Measurements from ENCODE around the gene SLPI.

DNA sequence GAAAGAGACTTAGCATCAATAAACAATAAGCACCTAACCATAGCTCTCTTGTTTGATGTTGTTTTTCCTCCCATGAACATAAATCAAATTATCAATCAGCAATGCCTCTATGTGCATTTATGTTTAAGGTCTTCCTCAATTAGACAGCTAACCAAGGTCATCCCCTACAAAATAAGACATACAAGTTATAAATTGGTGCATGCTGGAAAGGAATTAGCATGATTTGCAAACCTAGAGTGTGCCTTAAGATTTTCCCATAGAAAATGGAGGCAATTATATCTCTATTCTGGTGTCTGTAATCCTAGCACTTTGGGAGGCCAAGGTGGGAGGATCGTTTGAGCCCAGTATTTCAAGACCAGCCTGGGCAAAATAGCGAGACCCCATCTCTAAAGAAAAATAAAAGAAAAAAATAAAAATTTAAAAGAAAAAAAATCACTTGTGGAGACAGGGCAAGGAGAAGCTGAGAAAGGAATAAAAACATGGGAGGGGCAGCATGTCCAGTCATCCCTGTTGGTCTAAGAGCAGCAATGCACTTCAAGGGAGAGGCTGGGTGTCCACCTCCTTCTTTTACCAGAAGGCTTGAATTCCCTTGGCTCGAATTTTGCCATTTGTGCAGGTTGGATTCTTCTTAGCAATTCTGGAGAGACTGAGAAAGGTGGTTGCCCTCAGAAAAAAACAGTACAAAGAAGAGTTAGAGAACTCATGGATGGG lies 9.3 kb upstream of the SLPI start:
- TF ChIP-seq, protein P1, sequence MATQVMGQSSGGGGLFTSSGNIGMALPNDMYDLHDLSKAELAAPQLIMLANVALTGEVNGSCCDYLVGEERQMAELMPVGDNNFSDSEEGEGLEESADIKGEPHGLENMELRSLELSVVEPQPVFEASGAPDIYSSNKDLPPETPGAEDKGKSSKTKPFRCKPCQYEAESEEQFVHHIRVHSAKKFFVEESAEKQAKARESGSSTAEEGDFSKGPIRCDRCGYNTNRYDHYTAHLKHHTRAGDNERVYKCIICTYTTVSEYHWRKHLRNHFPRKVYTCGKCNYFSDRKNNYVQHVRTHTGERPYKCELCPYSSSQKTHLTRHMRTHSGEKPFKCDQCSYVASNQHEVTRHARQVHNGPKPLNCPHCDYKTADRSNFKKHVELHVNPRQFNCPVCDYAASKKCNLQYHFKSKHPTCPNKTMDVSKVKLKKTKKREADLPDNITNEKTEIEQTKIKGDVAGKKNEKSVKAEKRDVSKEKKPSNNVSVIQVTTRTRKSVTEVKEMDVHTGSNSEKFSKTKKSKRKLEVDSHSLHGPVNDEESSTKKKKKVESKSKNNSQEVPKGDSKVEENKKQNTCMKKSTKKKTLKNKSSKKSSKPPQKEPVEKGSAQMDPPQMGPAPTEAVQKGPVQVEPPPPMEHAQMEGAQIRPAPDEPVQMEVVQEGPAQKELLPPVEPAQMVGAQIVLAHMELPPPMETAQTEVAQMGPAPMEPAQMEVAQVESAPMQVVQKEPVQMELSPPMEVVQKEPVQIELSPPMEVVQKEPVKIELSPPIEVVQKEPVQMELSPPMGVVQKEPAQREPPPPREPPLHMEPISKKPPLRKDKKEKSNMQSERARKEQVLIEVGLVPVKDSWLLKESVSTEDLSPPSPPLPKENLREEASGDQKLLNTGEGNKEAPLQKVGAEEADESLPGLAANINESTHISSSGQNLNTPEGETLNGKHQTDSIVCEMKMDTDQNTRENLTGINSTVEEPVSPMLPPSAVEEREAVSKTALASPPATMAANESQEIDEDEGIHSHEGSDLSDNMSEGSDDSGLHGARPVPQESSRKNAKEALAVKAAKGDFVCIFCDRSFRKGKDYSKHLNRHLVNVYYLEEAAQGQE (IDR thresholded peaks at IDR 0.05; ENCODE audit: low read depth), result no peak
- no peak for TF ChIP-seq YY1 (IDR thresholded peaks at IDR 0.05; ENCODE audit: low read depth)
- TF ChIP-seq EP300 (IDR thresholded peaks at IDR 0.05; ENCODE audit: borderline replicate concordance), result no peak
- TF ChIP-seq, protein P2, sequence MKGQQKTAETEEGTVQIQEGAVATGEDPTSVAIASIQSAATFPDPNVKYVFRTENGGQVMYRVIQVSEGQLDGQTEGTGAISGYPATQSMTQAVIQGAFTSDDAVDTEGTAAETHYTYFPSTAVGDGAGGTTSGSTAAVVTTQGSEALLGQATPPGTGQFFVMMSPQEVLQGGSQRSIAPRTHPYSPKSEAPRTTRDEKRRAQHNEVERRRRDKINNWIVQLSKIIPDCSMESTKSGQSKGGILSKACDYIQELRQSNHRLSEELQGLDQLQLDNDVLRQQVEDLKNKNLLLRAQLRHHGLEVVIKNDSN (IDR thresholded peaks at IDR 0.05), result no peak
- TF ChIP-seq NFIC (IDR thresholded peaks at IDR 0.05), result no peak
- no peak for TF ChIP-seq TEAD4 (IDR thresholded peaks at IDR 0.05)
- TF ChIP-seq TAF1 (IDR thresholded peaks at IDR 0.05; ENCODE audit: low read depth), result no peak

Data from Ishikawa (cell line).